Kidney capillary endothelial cell (primary cell): ENCODE results near the gene TFPT.

Experiments
- DNase-seq: peaks from one replicate; pipeline ENCODE4 v3.0.0-alpha.2; 2018; ENCODE audit warnings: low spot score

The TFPT gene, protein sequence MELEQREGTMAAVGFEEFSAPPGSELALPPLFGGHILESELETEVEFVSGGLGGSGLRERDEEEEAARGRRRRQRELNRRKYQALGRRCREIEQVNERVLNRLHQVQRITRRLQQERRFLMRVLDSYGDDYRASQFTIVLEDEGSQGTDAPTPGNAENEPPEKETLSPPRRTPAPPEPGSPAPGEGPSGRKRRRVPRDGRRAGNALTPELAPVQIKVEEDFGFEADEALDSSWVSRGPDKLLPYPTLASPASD

DNA sequence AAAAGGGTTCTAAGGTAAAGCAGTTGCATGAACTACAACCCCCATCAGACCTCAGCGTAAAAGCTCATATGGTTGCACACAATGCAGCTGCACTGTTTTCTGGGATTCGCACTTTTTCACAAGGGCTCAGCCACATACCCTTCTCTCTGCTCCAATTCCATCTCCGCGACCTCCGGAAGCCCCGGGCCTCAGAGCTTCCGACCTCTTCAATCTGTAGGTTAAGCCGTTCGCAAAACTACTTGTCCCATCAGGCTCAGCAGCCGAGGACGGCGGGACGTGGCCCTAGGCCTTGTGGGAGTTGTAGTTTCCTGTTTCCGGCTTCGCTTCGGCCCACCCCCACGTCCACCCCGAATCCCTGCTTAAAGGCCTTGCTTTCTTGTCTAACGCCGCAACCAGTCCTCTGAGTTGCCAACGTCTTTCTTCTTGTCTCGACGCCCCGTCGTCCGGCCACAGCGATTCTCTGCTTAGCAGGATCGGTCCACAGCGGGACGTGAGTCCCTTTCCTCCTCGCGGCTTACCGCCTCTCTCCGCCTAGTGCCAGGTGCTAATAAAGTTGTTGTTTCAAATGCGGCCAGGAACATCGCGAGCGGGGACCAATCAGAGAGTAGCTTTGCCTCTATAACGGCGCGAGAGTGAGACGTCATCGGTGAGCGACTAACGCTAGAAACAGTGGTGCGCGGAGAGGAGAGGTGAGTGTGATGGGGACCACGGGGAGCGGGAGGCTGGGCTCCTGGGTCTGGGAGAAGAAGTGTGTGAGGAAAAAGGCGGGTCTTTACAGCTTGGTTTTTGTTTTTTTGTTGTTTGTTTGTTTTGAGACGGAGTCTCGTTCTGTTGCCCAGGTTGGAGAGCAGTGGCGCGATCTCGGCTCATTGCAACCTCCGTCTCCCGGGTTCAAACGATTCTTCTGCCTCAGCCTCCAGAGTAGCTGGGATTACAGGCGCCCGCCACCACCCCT lies at the start of gene TFPT, which contains the start of gene PRPF31:
Gene TFPT, minus strand, starts transcription at position 549 of the 955 bp plus-strand sequence. Its CDS starts 388 bp downstream, at position 161.
Gene PRPF31, plus strand, starts transcription at position 646 of the 955 bp plus-strand sequence. CDS start 2,525 bp downstream, outside the sequence.
- DNase-seq = peak; percentile 97

DNA sequence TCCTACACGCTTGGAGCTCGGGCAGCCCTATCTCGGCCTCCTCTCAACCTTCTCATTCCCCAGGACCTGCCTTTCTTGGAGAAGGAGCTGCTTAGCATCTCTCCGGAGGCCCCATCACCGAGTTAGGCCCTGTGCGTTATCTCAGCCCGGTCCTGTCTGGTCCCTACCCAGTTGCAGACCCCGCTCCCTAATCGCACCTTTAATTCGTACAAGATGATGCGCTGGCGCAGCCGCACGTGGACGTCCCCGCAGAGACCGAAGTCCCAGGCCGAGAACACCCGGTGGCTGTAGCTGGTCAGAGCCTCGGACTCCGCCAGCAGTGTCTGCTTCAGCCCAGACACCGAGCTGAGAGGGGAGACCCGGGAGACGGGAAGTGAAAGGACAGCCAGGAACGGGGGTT lies 49.8 kb upstream of the TFPT start:
- no peak for DNase-seq

DNA sequence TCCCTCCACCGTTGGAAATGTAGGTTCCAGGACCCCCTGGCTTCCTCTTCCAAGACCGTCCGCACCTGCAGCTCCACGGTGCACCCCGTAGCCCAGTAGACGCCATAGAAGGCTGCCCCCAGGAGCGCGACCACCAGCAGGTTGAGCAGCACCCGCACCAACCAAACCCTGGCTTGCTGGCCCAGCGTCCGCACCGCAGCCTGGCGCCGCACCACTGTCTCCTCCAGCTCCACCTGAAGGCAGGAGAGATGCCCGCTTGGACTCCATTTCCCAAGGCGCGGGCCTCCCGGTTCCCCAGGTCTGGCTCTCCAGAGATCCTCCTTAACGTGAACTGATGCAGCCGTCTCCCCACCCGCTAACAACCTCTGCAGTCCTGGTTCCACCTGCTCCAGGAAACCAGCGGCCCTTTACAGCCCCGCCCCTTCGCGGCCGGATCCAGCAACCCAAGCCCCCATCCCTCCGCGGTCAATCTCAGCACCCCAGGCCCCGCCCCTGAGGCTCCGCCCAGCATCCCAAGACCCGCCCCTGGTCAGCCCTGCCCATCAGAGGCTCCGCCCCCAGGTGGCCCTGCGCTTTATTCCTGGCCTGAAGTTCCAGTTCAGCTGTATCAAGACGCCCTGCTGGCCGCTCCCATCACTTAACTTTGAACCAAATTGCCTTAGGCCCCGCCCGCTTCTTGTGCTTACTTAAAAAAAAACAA lies 49.1 kb upstream of the TFPT start:
- peak; percentile 42 for DNase-seq

DNA sequence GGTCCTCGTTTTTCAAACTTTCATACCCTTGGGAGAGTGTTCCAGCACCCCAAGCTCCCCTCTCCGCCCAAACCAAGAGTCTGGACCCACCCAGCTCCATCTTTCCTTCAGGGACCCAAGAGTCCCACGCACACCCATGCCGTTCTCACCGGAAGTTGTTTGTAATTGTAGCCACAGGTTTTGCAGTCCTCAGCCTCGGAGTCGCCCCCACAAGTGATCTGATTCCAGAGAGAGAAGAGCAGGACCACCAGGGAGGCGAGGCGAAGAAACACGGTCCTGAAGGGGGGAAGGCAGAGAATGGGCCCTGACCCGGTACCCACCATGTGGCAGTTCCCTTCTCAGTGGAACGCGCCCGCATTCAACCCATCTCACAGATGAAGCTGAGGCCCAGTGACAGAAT lies 47.4 kb upstream of the TFPT start:
- no peak for DNase-seq

DNA sequence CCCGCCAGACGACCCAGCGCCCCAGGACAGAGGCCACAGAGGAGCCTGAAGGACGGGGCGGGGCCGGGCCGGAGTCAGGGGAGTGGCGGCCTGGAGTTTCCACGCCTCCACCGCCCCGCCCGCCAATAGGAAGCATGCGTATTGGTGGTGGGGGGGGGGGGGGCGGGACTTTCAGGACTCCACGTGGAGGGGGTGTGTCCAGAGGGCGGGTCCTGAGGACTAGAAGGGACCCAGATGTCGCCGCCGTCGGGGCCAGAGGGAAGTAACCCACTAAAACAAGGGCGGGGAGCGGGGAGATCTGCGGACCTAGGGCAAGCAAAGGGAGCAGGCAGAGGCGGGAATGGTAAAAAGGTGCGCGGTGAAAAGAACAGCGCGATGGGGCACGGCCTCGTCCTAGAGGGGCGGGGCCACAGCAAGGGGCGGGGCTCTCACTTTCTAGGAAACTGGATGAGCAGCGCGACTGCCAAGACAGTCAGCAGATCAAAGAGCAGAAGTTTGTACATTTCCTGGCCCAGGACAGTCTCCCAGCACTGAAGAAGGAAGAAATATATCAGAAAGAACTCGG lies 46.9 kb upstream of the TFPT start:
- DNase-seq = peak; percentile 68

DNA sequence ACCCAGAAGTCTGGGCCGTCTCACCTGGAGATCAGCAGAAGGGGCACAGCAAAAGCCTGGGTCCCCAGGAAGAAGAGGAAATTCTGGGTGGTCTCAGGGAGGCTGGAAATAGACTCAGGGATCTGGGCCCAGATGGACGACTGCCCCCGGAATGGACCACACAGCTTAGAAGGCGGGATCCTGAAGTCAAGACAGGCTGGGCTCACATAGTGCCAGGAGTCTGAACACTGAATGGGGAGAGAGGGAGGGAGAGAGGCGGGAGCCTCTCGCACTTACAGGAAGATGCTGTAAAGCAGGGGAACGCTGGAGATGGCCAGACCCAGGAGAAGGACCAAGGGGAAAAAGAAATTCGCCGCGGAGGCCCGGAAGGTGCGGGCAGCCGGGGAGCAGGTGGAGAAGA lies 45.4 kb upstream of the TFPT start:
- no peak for DNase-seq

DNA sequence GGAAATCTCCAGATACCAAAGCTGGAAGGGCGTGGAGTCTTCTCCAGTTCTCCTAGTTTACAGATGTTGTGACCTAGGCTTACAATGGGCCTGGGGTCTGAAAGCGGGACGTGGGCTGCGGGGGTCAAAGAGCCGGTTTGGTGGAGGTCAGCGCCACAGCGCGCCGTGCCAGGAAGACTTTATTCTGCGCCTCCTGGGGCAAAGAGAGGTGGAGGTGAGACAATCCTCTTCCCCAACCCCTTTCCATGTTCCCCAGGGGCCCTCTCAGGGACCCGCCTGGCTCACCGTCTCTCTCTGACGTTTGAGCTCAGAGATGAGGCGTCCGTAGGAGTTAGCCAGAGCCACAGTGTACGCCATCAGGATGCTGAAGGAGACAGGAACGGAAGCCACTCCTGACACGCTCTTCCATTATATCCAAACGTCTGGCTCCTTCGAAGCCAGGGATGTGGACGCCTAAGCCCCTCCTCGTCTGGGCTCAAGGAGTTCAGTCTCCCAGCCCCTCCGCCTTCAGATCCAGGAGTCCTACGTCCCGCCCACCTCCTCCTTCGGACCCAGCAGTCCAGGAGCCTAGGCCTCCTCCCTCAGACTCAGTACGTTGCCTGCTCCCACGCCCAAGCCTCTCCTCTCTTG lies 44.8 kb upstream of the TFPT start:
- DNase-seq = peak; percentile 78

DNA sequence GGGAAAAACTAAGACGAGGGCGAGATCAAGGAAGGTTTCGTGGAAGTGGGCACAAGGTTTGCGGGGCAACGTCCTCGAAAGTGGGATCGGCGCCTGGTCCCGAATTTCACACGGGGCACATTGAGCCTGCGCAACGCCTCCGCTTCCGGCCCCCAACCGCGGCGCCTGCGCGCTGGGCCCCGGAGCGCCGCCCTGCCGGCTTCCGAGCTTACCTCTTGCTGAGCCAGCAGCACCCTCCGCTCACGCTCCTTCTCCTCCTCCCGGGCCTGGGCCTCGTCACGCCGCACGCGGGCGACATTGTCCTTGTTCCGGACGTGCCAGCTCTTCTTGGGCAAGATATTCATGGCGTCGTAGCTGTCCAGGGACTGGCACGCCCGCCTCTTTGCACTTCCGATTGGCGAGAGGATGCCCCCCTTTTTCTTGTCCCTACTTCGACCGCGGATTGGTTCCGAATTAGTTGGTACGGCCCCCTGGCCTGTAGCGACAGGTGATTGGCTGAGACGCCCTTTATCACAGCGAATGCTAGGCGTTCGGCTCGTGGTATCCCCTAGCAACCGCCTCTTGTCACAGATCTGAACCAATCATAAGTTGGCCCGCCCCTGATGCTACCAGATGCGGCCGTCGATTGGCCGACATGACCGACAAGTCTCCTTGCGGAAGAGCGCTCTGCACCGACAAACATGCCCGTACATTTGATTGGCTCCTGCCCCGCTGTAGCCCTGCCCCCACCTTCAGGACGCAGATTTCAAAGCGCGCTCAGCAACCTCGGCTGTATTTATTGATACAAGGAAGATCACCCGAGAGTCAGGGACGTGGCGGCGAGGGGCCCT lies 44.1 kb upstream of the TFPT start, which contains the start of gene LENG1:
Gene LENG1, minus strand, starts transcription at position 370 of the 830 bp plus-strand sequence. Its CDS starts 26 bp downstream, at position 344.
- DNase-seq = peak; percentile 100

DNA sequence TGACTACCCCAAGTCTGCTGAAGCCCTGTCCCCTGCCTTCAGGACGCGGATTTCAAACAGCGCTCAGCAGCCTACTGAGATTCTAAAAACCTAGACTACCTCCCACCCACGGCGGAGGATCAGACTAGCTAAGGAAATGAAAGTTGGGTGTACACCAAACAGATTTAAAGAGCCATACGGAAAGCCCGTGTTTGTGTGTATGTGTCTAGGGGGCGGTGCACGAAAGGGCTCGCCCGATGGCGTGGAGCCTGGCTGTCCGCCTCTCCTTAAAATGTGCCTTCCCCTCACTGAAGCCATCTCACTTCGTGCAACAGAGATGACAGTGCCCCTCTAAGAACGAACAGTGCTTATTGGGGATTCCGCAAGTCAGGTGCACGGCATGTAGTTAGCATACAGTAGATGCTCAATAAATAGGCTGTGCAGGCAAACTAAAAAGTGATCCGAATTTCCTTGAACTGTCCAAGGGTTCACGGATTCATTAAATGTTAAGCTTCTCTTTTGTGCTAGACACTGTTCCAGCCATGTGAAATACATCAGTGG lies 43.4 kb upstream of the TFPT start:
- no peak for DNase-seq

DNA sequence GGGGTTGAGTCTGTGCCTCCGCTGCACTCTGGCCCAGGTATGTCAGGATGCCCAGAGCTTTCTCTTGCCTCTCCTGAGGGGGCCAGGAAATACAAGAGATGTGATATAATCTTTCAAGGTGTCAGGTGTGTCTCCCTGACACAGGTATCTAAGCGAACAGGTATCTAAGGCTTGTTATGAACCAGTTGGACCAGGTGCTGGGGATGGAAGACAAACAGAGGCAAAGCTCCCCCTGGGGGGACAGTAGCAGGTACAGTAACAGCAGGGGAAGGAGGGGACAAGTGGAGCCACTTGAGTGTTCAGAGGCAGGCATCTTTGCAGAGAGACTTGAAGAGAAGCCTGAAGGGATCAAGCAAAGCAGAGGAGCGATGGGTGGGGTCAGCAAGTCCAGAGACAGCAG lies 41.5 kb upstream of the TFPT start:
- no peak for DNase-seq

DNA sequence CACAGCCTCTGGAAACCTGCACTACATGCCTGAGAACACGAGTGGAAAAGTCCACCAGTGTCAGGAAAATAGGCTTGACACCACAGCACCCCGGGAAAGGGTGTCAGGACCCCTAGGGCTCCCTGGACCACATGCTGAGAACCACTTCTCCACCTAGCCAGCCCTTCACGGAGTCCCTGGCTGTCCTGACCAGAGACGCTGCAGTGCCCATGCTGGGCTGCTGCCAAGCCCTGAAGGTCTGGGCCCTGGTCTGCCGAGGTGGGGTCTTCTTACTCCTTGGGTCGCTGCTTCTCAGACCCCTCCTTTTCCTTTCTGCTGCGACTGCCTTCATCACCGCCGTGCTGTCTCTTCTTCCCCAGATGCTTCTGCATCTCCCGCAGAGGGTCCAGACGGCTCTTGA lies 41.0 kb upstream of the TFPT start:
- no peak for DNase-seq

DNA sequence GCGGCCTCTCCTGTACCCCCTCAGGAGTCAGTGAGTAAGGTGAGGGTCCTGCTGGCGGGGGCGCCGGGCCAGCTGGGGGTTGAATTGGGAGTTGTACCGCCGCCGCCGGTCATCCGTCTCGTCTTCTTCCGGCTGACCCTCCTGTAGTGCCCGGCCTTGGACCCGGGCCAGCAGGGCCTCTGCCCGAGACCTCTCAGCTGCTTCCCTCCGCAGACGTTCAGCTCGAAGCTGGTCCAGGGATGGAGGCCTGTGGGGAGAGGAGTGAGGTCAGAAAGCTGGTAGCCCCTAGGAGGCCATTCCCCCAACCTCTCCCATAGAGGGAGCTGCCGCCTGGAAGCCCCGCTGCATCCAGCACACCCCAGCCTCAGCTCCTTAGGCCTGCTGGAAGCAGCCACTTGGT lies 40.2 kb upstream of the TFPT start:
- no peak for DNase-seq

DNA sequence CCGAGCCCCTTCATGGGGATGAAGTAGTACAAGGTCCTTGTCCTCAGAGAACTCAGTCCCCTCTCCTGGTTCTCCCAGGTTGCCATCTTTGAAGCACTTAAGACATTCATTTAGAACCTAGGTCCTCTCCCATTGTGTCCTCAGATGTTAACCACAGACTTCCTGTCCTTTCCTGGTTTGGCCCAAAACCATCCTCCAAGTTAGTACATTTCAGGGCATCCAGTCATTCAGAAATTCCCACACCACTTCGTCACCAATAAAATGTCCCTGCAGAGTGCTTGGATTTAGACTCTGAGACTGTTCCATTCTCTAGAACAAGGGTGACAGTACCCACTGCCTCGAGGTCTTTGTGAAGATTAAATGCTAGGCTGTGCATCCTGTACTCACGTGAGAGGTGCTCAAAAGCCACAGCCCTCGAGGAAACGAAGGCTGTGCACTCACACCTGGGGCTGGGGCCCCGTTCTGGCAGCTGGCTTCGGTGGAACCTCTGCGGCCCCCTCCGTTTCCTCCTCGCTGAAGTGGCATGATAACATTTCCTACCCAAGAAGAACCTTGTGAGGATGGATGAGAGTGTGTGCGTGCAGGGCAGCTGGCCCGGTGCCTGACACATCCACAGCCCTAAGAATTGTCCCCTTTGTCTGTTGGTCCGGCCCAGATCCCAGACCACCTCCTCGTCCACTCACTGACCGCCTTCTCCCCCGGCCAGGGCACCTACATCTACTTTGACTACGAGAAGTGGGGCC lies 39.3 kb upstream of the TFPT start:
- no peak for DNase-seq

DNA sequence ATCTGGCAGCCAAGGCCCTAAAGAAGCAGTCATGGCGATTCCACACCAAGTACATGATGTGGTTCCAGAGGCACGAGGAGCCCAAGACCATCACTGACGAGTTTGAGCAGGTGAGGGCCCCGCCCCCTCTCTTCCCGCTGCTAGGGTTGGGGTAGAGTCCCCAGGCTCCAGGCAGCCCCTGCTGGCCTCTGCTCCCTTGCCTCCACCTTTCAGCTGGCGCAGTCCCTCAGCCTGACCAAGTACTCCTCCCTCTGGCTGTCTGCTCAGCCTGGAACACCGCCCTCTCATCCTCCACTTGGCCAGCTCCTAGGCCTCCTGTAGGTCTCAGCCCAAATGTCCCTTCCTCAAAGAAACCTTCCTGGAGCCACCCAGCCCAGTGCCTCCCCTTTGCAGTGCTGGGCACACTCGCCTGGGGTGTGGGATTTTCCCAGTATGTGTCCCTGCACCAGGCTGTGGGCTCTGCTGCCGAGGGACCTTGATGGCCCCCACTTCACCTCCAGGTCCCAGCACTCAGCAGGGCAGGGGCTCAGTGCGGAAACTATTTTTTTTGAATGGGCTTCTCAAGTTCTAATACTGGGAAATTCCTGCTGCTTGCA lies 38.4 kb upstream of the TFPT start:
- DNase-seq = no peak

DNA sequence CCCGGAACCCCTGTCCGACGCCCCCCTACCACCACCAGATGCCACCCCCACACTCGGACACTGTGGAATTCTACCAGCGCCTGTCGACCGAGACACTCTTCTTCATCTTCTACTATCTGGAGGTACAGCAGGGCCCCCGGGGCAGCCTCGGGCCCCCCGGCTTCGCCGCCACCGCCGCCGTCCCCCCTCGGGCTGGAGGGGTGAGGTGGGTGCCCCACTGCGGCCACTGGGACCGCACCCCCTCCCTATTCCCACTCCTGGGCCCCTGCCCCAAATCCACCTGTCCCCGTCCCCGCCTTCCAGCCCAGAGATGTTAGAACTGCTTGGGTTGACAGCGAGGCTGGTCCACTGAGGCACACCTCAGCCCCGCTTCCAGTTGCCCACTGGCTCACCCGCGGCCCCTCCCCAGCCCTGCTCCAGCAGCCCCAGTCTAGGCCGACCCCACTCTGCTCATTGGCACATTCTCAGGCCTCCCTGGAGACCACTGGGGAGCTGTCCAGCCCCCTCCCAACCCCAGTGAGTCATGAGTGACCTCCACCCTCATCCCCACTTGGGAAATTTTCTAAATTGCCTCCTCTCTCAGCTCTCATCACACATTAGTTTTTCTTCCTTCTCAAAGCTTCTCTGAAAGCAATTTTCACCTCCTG lies 37.5 kb upstream of the TFPT start:
- no peak for DNase-seq

DNA sequence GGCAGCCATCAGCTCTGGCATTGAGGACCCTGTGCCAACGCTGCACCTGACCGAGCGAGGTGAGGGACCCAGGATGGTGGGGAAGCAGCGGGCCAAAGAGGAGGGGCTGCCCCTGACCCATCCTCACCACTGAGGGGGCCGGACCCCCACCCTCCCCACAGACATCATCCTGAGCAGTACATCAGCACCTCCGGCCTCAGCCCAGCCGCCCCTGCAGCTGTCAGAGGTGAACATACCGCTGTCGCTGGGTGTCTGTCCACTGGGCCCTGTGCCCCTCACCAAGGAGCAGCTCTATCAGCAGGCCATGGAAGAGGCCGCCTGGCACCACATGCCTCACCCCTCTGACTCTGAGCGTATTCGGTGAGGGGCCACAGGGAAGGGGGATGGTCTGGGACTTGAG lies 36.8 kb upstream of the TFPT start:
- DNase-seq = no peak

DNA sequence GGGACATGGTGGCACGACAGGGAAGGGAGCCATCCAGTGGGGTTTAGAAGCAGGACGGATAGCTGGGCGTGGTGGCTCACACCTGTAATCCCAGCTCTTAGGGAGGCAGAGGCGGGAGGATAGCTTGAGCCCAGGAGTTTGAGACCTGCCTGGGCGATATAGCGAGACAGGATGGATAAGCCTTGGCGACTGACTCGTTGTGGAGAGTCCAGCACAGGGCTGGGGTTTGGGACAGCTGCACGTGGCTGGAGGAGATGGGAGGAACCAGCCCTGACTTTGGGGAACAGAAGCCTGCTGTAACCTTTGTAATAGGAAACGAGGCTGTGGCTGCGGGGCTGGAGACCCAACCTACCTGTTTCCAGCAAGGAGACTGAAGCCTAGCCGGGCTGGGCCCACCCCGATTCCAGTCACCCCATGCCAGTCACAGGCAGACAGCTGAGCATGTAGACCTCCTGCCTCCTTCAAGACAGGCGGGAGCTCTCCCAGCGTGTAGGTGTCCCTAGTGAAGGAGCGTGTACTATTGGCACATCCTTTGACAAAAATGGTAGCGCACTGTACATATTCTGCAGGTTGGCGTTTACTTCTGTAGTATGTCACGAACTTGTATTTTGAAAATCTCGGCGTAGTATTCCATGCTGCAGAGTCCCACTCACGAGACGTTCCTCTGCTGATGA lies 36.0 kb upstream of the TFPT start:
- DNase-seq = no peak
